ENCODE measurements around the gene USP5. TPM values are rescaled to one million over a fixed set of nuclear protein-coding genes. Genes with fewer than 3 reads are reported as not detected.

Gene USP5
- total RNA-seq, 2 donors from 2014 or later = 58.3 to 84.1 TPM

DNA sequence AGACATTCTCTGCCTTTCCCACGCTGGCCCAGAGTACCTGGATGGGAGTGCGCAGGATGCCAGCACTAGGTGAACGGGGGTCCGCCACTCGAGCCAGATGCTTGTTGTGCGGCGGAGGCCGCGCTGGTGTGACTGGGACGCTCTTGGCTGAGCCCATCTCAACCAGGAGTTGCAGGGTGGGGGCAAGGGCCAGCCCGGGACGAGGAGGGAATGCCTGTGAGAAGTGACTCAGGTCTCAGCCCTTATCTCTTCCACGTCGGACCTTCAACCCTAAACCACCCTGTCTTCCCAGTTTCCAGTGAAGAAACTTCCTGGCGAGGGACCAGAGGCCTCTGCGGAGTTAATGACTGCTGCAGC lies 1.2 kb upstream of the USP5 start:
- Histone ChIP-seq H3K4me1 (replicated peaks) (peaks cover 12% of the 10 kb centered on the region), H3K27me3 (replicated peaks; ENCODE audit: insufficient read depth) (no peaks in the 10 kb centered on the region), H3K4me3 (no peak overlapping the region), H3K9me3 (no peaks in the 10 kb centered on the region), H3K36me3 (no peaks in the 10 kb centered on the region), H3K27ac (peak overlapping the region in 1 of 2 donors; percentile 95)
- DNase-seq (ENCODE audit: low spot score) = no peak
- intact Hi-C loops (cut with DNase I) = no loop called here
- WGBS = 31% methylated on average over 16 of the region's 16 CpGs
- TF ChIP-seq, protein P1, sequence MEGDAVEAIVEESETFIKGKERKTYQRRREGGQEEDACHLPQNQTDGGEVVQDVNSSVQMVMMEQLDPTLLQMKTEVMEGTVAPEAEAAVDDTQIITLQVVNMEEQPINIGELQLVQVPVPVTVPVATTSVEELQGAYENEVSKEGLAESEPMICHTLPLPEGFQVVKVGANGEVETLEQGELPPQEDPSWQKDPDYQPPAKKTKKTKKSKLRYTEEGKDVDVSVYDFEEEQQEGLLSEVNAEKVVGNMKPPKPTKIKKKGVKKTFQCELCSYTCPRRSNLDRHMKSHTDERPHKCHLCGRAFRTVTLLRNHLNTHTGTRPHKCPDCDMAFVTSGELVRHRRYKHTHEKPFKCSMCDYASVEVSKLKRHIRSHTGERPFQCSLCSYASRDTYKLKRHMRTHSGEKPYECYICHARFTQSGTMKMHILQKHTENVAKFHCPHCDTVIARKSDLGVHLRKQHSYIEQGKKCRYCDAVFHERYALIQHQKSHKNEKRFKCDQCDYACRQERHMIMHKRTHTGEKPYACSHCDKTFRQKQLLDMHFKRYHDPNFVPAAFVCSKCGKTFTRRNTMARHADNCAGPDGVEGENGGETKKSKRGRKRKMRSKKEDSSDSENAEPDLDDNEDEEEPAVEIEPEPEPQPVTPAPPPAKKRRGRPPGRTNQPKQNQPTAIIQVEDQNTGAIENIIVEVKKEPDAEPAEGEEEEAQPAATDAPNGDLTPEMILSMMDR (IDR thresholded peaks at IDR 0.05) = no peak
- TF ChIP-seq POLR2A (IDR thresholded peaks at IDR 0.05) (no peak), POLR2AphosphoS5 (IDR thresholded peaks at IDR 0.05) (no peak)

DNA sequence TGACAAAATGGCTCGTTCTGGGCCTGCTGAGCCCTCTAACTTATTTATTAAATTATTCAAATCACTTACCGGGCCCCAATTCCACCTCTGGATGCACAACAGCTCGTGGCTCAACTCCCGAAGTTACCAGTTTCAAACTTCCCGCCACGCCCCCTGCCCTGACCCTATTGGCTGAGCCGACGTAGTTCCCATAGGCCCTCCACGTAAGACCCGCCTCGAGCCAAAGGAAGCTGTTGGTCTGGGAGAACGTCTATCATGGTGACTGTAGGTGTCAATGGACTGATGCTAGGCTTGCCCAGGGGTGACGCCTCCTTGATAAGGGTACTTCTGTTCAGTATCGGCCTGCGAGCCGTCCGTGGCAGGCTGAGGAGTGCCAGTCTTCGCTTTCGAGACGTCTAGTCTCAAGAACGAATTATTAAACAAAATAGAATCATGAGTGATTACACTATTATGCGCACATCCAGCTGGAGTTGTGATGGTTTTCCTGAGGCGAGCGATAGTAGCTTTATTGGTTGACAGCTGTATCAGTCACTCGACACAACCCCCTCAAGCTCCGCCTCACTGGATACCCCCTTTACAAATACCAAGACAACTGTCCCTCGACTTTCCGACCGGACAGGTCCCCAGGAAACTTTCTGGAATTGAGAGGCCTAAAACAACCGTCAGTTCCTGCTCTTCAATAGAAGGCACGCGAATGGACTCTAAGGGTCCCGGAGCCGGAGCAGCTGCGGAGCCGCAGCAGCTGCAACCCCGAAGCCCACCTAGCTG lies 613 bp upstream of the USP5 start, which contains the start of gene CDCA3:
CDCA3 (minus strand) TSS at position 134 of the 768 bp plus-strand sequence. CDS start 334 bp downstream, outside the sequence.
- under 1% methylated on average over 37 of the region's 37 CpGs for WGBS

DNA sequence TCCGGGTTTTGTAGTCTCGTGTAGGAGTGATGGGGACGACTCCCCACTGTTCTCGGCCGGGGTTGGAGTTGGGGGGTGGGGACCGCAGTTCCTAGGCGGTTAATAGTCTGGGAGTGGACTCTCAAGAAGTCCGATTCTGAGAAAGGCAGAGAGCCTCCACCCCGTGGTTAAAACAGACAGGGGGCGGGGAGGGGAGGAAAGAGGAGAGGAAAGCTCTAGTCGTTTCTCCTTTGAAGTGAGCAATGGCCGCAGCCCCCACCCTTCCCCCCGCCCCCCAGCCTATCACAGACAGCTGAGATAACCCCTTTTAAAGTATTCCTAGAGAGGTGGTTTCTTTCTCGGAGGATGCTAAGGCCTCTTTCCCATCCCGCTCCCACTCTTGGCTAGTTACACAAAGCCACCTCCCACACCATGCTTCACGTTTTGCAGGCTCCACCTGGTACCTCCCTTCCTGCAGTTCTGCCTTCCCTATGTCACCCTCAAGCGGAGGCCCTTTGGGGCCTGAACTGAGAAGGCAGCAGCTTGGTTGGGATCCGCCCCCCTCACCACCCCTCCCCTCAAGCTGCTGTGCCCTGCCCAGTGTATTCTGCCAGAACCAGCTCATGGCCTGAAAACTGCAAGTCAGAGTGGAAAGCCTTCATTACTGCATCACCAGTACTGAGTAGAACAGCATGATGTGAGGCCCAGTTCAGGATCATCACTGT lies 853 bp downstream of the USP5 start:
- H3K9me3 ChIP-seq = no peaks in the 10 kb centered on the region
- peak overlapping the region; percentile 66 to 83 for H3K27ac ChIP-seq
- H3K4me3 ChIP-seq = peak overlapping the region; percentile 38 to 76
- peaks cover 0 to 11% of the 10 kb centered on the region in 2 donors for H3K36me3 ChIP-seq
- intact Hi-C loops (cut with DNase I) = no loop called here
- peaks cover 12% of the 10 kb centered on the region for H3K4me1 ChIP-seq (replicated peaks)
- TF ChIP-seq POLR2AphosphoS5 (IDR thresholded peaks at IDR 0.05) (no peak), POLR2A (IDR thresholded peaks at IDR 0.05) (no peak)
- TF ChIP-seq, protein P1 (IDR thresholded peaks at IDR 0.05) = no peak
- WGBS = 2% methylated on average over 18 of the region's 18 CpGs
- H3K27me3 ChIP-seq (replicated peaks; ENCODE audit: insufficient read depth) = no peaks in the 10 kb centered on the region
- no peak for DNase-seq (ENCODE audit: low spot score)

More for the DNA sequence above, 613 bp upstream of the USP5 start, which contains the start of gene CDCA3:
- H3K4me1 ChIP-seq (replicated peaks) = peaks cover 12% of the 10 kb centered on the region
- peak within 1 kb of the TSS; percentile 83 to 95 for H3K27ac ChIP-seq
- intact Hi-C loops (cut with DNase I) = no loop called here
- no peaks in the 10 kb centered on the region for H3K36me3 ChIP-seq
- no peaks in the 10 kb centered on the region for H3K9me3 ChIP-seq
- peak; percentile 94 for DNase-seq (ENCODE audit: low spot score)
- H3K4me3 ChIP-seq = peak within 1 kb of the TSS; percentile 38 to 76
- no peaks in the 10 kb centered on the region for H3K27me3 ChIP-seq (replicated peaks; ENCODE audit: insufficient read depth)
- TF ChIP-seq POLR2A (IDR thresholded peaks at IDR 0.05) = peak; percentile 53
- TF ChIP-seq, protein P1 (IDR thresholded peaks at IDR 0.05) = peak in 2 of 4 experiments; percentile 2 to 3
- TF ChIP-seq POLR2AphosphoS5 (IDR thresholded peaks at IDR 0.05) = peak; percentile 93

DNA sequence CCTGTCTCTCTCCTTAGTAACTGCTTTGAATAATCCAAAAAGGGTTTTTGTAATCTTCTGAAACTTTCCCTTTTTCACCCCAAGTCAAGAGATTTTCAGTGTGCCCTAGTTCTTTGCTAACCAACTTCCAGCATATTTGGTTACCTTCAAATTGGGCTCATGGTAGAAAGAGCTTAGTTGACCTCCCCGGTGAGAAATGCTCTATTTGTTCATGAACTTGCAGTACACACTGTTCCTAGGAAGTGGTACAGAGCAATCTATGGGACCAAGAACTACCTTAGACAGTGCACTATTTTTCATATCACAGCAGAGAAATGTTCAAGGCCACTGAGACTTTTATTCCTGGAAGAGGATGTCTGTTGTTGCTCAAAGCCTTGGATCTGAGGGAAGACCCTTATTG lies 1.7 kb downstream of the USP5 start:
- no peaks in the 10 kb centered on the region for H3K9me3 ChIP-seq
- WGBS = 52% methylated on average over 1 of the region's 1 CpG
- H3K4me1 ChIP-seq (replicated peaks) = peaks cover 12% of the 10 kb centered on the region
- H3K4me3 ChIP-seq = no peak overlapping the region
- TF ChIP-seq POLR2AphosphoS5 (IDR thresholded peaks at IDR 0.05) (no peak), POLR2A (IDR thresholded peaks at IDR 0.05) (no peak)
- TF ChIP-seq, protein P1 (IDR thresholded peaks at IDR 0.05) = no peak
- H3K36me3 ChIP-seq = peaks cover 0 to 11% of the 10 kb centered on the region in 2 donors
- H3K27ac ChIP-seq = peak overlapping the region in 1 of 2 donors; percentile 66
- H3K27me3 ChIP-seq (replicated peaks; ENCODE audit: insufficient read depth) = no peaks in the 10 kb centered on the region
- DNase-seq (ENCODE audit: low spot score) = no peak
- intact Hi-C loops (cut with DNase I) = no loop called here
